ENCODE data around the gene NEK9. TPM values are rescaled to one million over a fixed set of nuclear protein-coding genes. Genes with fewer than 3 reads are reported as not detected.

The NEK9 gene
- total and polyA plus RNA-seq, 2 donors (not counting 3 experiments of a cell fraction or from before 2014, with no cell fraction given): 22.1 to 65.1 TPM

DNA sequence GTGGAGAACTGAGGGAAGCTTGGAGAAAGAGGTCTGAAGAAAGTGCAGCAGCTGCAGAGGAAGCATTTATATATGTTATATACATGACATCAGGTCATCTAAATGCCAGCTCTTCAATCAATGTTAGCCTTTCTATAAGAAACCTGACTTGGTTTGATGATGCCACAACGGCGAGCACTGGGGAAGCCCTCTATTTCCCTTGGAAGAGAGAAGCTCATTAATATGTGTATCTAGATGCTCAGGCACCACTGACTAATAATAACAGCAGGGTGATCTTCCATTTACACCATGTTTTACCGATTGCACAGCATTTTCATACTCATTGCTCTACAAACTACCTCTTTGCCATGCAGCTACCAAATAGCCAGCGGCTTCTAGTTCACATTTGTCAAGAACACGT is 63.8 kb downstream of the NEK9 start:
- Histone ChIP-seq H3K9me1 (replicated peaks; ENCODE audit: control insufficient read depth, extremely low read depth, insufficient read depth, low read length) (no peaks in the 10 kb centered on the region), H3K36me3 (ENCODE audit: control insufficient read depth in 2 of 2, extremely low read depth in 1 of 2, insufficient read depth in 2 of 2, low read length in 2 of 2) (no peaks in the 10 kb centered on the region), H3K27me3 (ENCODE audit: control insufficient read depth in 2 of 2, insufficient read depth in 2 of 2, low read length in 2 of 2) (no peaks in the 10 kb centered on the region), H3K4me3 (replicated peaks in 1 of 3; ENCODE audit: insufficient read depth in 1 of 3, low read depth in 1 of 3, low read length in 3 of 3) (peak overlapping the region; percentile 63 to 79 (median 75)), H3K9me3 (replicated peaks; ENCODE audit: control insufficient read depth, insufficient read depth, low read length) (no peaks in the 10 kb centered on the region), H3K79me2 (ENCODE audit: control insufficient read depth, insufficient read depth, low read length) (peaks cover 27% of the 10 kb centered on the region), H4K20me1 (replicated peaks; ENCODE audit: control insufficient read depth, extremely low read depth, insufficient read depth, low read length) (no peaks in the 10 kb centered on the region), H3K27ac (ENCODE audit: insufficient read depth, low read depth, low read length) (no peak overlapping the region), H3K4me1 (ENCODE audit: control insufficient read depth, extremely low read depth, insufficient read depth, low read length) (peaks cover 27% of the 10 kb centered on the region), H3K4me2 (ENCODE audit: insufficient read depth, low read length) (peak overlapping the region; percentile 85), H3K9ac (replicated peaks; ENCODE audit: extremely low read depth, insufficient read depth, low read length) (peak overlapping the region; percentile 88), H2AFZ (ENCODE audit: low read depth, low read length) (no peak overlapping the region)
- no TSS peak for BruUV-seq (replicated peaks)
- POLR2A ChIA-PET: interaction anchor here (1.6 kb wide), 1 partner anchor 108 kb away, joined by 6 read pairs; the partner anchor contains the start of gene PGF
- intact Hi-C loops (cut with micrococcal nuclease) (no loop called here), dilution Hi-C loops (cut with MboI; ENCODE audit: extremely low pct_ligation_motif_present, low sequenced_read_pairs) (no loop called here)
- TF ChIP-seq JUN (IDR thresholded peaks at IDR 0.05; ENCODE audit: borderline replicate concordance, insufficient read depth, insufficient read length, low read depth) (no peak), FOS (IDR thresholded peaks at IDR 0.05; ENCODE audit: borderline replicate concordance, insufficient read depth, low read length) (no peak), EZH2 (IDR thresholded peaks at IDR 0.05; ENCODE audit: borderline replicate concordance, low read depth, low read length, severe bottlenecking) (no peak), POLR2AphosphoS5 (IDR thresholded peaks at IDR 0.05; ENCODE audit: insufficient read depth, low read depth, low read length) (no peak), MAX (IDR thresholded peaks at IDR 0.05; ENCODE audit: insufficient read depth, insufficient read length) (no peak), GATA2 (IDR thresholded peaks at IDR 0.05; ENCODE audit: insufficient read depth, insufficient read length, low read depth, low read length) (no peak), MYC (IDR thresholded peaks at IDR 0.05; ENCODE audit: low read depth, low read length) (no peak), POLR2A (IDR thresholded peaks at IDR 0.05; ENCODE audit: low read depth, low read length) (no peak)
- TF ChIP-seq, protein P1, sequence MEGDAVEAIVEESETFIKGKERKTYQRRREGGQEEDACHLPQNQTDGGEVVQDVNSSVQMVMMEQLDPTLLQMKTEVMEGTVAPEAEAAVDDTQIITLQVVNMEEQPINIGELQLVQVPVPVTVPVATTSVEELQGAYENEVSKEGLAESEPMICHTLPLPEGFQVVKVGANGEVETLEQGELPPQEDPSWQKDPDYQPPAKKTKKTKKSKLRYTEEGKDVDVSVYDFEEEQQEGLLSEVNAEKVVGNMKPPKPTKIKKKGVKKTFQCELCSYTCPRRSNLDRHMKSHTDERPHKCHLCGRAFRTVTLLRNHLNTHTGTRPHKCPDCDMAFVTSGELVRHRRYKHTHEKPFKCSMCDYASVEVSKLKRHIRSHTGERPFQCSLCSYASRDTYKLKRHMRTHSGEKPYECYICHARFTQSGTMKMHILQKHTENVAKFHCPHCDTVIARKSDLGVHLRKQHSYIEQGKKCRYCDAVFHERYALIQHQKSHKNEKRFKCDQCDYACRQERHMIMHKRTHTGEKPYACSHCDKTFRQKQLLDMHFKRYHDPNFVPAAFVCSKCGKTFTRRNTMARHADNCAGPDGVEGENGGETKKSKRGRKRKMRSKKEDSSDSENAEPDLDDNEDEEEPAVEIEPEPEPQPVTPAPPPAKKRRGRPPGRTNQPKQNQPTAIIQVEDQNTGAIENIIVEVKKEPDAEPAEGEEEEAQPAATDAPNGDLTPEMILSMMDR (IDR thresholded peaks at IDR 0.05; ENCODE audit: extremely low read depth in 1 of 2, insufficient read depth in 1 of 2, low read depth in 1 of 2, low read length in 2 of 2): no peak
- no peak for DNase-seq (ENCODE audit: low read depth, low spot score)
- CTCF ChIA-PET: interaction anchor here (0.7 to 2.3 kb wide), 11 partner anchors 10 to 202 kb away, joined by 3 to 13 read pairs (median 3); partner anchors contain the start of gene MLH3
- no peak for FAIRE-seq
